HG03558 (cell line): ENCODE measurements around the gene GHRH.

Experiments
- ATAC-seq: cut with Tn5 transposase; IDR thresholded peaks from one replicate; pipeline ENCODE4 v1.9.1; 2021; ENCODE audit warnings: moderate number of reproducible peaks; ENCODE audit not compliant: unreplicated experiment; ENCODE audit errors: extremely low read depth

Gene GHRH

GRCh38 chr20:37293301-37293943 lies 31.8 kb upstream of the GHRH start:
- ATAC-seq: no peak

- ATAC-seq: no peak
Observed at GRCh38 chr20:37291724-37292126, 30.1 kb upstream of the GHRH start.

DNA sequence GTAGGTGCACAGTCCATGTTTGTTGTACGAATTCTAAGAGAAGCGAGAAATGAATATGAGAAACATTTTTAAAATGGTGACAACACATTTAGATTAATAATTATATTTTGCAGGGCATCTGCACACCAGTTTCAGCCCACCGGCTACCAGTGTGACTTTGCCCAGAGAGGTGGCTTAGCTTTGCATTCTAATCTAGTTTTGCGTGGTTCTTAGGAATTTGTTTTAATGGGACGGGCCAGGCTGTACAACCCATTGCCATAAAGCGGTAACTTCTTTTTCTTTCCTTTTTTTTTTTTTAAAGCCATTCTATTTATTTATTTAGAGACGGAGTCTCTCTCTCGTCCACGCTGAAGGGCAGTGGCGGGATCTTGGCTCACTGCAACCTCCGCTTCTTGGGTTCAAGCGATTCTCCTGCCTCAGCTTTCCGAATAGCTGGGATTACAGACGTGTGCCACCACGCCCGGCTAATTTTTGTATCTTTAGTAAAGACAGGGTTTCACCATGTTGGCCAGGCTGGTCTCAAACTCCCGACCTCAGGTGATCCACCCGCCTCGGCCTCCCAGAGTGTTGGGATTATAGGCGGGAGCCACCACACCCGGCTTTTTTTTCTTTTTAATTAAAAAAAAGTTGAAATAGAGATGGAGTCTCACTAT lies 28.7 kb upstream of the GHRH start:
- ATAC-seq: no peak

GRCh38 chr20:37288091-37288490 lies 26.5 kb upstream of the GHRH start:
- ATAC-seq: no peak

DNA sequence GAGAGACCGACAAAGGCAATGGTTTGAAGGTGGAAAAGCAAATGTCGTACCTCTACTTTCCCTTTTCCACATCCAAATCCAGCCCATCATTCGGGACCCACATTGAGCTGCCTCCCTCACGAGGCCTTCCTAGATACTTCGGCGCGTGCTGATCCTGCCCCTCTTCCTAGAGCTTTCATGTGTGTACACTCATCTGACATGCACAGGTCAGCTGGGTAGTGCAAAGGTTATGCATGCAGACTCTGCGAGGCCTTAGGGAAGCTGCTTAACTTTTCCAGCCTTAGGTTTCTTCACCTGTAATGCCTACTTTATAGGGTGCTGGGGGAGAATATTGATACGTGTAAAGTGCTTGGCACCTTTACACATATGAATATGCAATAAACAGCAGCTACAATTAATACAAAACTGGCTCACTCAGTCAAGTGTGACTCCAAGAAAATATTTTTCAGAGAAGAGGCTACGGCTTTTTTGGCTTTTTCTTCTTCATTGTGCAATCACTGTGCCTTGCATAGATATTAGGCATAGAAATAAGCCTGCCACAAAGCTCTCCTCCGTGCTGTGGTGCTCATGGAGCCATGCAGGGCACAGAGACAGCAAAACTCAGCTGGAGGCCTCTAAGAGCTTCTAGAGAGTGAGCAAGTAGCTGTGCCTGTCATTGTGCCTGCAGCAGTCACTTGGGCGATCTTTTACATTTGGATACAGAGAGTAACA lies 24.2 kb upstream of the GHRH start:
- ATAC-seq: no peak

DNA sequence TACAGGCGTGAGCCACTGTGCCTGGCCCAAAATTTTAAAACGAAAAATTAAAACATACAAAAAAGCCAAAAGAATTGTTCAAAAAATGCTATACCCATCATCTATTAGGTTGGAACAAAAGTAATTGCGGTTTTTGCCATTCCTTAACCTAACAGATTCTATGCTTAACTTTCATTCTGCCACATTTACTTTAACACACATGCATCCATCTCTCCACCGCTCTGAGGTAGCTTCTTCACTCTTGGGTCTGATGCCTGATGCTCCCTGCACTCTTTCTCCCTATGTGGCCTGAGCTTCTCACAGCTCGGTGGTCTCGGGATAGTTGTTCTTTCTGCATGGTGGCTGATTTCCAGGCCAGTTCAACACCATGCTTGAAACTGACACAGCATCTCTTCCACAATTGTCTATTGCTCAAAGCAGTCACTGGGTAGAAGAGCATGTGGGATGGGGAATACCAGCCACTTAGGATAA lies 23.1 kb upstream of the GHRH start:
- no peak for ATAC-seq

GRCh38 chr20:37283530-37284195 lies 22.0 kb upstream of the GHRH start:
- no peak for ATAC-seq

- ATAC-seq: no peak
Observed at GRCh38 chr20:37282556-37282955, 20.9 kb upstream of the GHRH start.

GRCh38 chr20:37280403-37280802 lies 18.8 kb upstream of the GHRH start:
- ATAC-seq: no peak

DNA sequence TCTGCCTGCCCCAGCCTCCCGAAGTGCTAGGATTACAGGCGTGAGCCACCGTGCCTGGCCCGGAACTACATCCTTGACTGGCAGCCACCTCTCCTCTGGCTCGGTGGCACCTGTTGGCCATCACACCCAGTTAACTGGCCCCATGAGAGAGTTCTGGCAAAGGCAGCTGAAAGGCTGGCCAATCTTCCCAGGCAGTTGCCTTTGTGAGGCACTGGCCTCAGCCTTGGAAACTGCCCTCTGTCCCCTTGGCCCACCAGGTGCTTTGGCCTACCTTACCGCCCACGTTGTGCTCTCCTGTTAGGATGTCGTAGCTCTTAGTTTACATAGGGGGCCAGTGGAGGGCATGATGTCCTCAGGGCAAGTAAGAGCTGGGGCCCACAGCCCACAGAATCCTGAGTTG lies 18.2 kb upstream of the GHRH start:
- no peak for ATAC-seq

GRCh38 chr20:37278966-37279590 lies 17.5 kb upstream of the GHRH start:
- ATAC-seq: no peak

DNA sequence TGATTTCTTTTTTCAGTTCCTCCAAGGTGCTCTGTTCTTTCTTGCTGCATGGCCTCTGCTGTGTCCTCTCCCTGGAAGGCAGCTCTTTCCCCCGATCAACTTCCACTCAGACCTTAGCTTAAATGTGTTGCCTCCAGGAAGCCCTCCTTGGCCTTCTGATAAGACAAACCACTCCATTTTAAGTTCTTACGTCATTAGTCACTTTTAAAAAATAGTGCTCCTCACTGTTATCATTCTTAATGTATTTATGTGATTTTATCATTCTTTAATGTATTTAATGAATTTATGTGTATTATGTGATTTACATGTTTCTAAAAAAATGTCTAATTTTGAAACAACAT lies 15.6 kb upstream of the GHRH start:
- no peak for ATAC-seq

- ATAC-seq: no peak
Observed at GRCh38 chr20:37276494-37277252, 15.1 kb upstream of the GHRH start.

- ATAC-seq: no peak
Observed at GRCh38 chr20:37274851-37275524, 13.4 kb upstream of the GHRH start.

GRCh38 chr20:37273988-37274387 lies 12.4 kb upstream of the GHRH start:
- no peak for ATAC-seq

- no peak for ATAC-seq
Observed at GRCh38 chr20:37271421-37271768, 9.8 kb upstream of the GHRH start.

DNA sequence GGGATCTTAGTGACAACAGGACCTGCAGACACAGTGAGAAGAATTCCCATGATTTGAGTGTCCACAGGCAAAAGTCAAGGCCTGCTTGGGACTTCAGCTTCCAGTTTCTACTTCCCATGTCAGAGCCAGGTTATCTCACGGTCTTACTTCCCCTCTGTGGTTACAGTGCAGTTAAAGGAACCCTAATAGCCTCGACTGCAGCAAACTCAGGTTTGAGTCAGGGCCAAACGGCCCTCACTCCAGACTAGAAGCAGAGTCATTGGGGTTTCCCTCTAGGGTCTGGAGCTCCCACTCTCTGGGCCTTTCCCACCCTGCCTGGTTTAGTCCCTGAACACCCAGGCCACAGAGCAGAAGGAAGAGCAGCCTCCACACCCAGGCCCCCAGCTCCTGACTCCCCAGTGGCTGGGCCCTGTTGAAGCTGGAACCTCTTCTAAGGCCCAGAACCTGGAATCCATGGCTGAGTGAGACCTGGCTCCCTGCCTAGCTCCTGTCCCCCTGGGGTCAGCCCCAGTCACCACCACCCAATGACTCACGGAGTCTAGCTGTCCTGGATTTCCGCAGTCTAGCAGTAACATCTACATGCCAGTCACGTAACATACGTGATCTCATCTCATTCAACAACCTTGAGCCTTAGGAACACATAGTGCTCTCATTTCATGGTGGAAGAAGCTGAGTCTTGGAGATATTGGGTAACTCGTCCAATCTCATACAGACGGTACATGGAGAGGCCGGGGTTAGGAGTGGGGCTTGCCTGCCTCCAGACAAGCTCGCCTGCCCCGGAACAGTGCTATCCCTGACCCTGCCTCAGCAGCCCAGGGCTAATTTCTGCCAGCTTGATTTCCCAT lies 9.2 kb upstream of the GHRH start:
- ATAC-seq: no peak

GRCh38 chr20:37267667-37268313 lies 6.2 kb upstream of the GHRH start:
- no peak for ATAC-seq
